Right renal cortex interstitium (tissue), 3 donors: ENCODE measurements around the gene DOCK6. TPM values are rescaled to one million over a fixed set of nuclear protein-coding genes. Genes with fewer than 3 reads are reported as not detected.

Experiments used
- DNase-seq, 3 donors: peaks; one replicate each; pipeline ENCODE4 v3.0.0-alpha.2; 2013; ENCODE audit warnings: low read depth in 3 of 3, low spot score in 2 of 3
- polyA plus RNA-seq, 3 donors: library from polyadenylated mRNA; unstranded; fragments of 120-200 nt; gene quantifications; one replicate each; pipeline ENCODE4 v1.2.1, GENCODE V29; 2013; ENCODE audit not compliant: insufficient read length in 3 of 3

DOCK6 gene
- polyA plus RNA-seq, 3 donors, result 34.4 to 37.8 (median 34.7) TPM

DNA sequence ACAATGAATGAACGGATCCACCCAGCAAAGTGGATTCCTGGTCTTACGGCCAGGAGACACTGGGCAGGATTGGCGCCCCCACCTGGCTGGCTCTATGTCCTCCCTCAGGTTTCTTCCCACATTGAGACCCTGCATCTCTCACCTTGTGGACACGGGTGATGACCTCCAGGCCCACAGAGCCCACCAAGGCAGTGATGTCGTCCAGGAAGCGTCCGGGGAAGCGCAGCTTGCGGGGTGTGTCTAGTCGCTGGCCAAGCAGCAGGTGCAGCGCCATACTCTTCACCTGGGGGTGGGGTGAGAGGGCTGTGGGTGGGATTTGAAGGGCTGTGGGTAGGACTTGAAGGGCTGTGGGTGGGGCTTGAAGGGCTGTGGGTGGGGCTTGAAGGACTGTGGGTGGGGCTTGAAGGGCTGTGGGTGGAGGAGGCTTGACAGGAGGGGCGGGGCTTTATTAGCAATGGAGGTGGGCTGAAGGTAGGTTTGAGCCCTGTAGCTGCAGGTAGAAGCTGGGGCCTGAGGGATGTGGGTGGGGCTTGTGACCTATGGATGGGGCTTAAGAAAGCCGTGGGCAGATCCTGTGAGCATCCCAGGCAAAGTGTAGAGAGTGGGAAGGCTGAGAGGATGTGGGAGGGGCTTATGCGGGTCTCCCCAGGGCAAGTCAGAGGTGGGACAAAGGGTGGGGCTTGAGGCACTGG is 35.0 kb downstream of the DOCK6 start:
- no peak for DNase-seq

DNA sequence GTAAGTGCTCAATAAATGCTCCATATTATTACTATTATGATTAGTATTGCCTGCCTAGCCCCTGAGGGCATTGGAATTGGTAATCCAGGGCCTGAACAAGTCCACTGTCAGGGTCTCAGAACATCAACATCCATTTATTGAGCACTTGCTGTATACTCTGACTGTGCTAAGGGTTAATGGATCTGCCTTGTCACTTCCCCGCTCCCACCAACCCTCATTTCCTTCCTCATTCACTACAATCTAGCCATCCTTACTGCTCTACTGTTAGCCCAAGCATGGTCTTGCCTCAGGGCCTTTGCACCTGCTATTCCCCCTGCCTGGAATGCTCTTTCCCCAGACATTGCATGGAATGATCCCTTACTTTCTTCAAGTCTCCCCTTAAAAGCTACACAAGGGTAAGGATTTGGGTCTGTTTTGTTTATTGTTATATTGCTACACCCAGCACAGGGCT is 35.6 kb downstream of the DOCK6 start:
- no peak for DNase-seq

- DNase-seq, result no peak
These were observed 36.5 kb downstream of the DOCK6 start for GRCh38 chr19:11225815-11226214.

- no peak for DNase-seq
These were observed 37.2 kb downstream of the DOCK6 start for GRCh38 chr19:11225172-11225571.

DNA sequence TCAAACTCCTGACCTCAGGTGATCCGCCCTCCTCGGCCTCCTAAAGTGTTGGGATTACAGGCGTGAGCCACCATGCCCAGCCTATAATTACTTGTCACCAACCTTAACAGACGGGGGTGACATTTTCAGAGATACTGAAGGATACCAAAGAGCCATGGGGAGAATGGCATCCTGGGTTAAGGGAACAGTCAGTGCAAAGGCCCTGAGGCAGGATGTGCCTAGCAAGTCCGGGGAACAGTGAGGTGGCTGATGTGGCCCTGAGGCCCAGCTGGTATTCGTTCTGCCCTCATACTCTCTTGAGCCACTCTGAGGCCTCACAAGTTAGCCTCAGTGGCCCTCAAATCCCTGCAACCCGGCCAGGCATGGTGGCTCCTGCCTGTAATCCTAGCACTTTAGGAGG is 37.9 kb downstream of the DOCK6 start:
- no peak for DNase-seq

DNA sequence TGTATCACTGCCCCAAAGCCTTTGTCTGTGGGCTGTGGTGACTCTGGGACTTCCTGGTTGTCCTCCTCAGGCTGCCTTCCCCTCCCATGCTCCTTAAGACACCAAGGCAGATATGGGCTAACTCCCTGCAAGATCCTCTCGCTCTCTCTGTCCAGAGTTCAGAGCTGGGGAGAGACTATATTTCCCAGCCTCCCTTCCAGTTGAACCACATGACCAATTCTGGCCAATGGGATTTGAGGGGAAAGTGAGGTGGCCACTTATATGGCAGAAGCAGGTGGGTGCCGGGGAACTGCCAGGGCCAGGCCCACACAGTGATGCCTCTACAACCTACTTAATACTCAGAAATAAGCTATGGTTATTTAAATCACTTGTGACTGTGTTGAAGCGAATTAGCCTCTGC is 39.1 kb downstream of the DOCK6 start:
- no peak for DNase-seq

- DNase-seq, result no peak
These were observed 41.2 kb downstream of the DOCK6 start for GRCh38 chr19:11221082-11221598.

- no peak for DNase-seq
These were observed 47.9 kb downstream of the DOCK6 start for GRCh38 chr19:11214387-11214786.

- DNase-seq, result no peak
These were observed 51.7 kb downstream of the DOCK6 start for GRCh38 chr19:11210656-11210928.

- no peak for DNase-seq
These were observed 52.3 kb downstream of the DOCK6 start for GRCh38 chr19:11209839-11210655.

GRCh38 chr19:11208561-11209471 is 53.5 kb downstream of the DOCK6 start:
- DNase-seq, result no peak

GRCh38 chr19:11205939-11206570 is 56.3 kb downstream of the DOCK6 start:
- DNase-seq, result no peak

GRCh38 chr19:11204943-11205349 is 57.4 kb downstream of the DOCK6 start:
- no peak for DNase-seq

DNA sequence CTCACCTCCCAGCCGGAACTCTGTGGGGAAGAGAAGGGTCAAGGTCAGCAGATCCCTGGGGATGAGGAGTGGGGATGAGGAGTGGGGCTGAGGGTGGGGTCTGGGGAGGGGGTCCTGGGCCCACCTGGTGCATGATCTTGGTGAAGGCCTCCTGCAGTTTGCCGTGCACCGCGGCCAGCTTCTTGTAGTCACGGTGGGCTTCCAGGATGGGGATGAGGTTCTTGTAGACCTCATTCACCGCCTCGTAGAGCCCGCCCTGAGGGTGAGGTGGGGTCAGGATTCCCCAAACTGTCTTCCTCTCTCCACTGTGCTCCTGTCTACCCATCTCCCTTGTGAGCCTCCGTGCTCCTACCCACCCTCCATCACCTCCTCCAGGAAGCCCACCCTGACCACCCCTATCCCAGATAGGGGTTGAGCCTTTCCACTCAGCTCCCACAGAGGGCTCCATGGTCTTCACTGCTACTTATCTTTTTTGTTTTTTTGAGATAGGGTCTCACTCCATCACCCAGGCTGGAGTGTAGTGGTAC is 58.2 kb downstream of the DOCK6 start:
- DNase-seq, result no peak

DNA sequence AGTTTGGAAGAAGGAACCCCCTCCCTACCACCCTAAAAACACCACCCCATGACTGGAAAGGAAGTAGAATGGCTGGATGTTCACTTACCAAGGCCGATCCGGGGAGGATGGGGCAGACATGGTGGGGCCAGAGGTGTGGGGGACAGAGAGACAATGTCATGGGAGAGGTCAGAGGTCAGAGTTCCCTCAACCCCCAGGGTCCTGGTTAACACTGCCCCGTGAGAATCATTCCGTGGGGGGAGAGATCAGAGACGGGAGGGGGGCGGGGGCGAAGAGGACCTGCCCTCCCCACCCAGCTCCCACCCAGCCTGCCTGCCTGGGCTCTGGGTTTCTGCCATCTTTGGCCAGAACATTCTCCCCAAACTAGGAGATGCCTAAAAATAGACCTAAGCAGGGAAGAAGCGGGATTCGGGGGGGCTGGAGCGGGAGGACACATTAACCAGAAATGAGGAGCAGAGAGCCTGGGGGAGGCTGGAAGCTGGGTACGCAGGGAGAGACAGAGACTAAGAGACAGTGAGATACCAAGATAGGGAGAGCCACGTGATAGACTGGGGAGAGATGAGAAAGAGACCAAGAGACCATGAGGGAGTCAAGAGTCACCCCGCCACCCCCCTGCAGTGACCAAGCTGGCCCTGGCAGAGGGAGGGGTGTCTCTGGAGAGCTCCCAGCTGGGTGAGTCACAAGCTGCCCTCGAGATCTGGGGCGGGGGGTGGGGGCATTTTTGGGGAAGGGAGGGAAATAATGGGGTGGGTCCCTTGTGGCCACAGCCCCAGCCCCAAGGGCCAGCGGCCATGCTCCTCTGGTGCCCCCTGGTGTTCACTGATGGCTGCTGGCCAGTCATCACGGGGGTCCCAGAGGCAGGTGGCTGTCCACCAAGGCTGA is 58.9 kb downstream of the DOCK6 start:
- DNase-seq, result peak in 1 of 3 donors; percentile 27

DNA sequence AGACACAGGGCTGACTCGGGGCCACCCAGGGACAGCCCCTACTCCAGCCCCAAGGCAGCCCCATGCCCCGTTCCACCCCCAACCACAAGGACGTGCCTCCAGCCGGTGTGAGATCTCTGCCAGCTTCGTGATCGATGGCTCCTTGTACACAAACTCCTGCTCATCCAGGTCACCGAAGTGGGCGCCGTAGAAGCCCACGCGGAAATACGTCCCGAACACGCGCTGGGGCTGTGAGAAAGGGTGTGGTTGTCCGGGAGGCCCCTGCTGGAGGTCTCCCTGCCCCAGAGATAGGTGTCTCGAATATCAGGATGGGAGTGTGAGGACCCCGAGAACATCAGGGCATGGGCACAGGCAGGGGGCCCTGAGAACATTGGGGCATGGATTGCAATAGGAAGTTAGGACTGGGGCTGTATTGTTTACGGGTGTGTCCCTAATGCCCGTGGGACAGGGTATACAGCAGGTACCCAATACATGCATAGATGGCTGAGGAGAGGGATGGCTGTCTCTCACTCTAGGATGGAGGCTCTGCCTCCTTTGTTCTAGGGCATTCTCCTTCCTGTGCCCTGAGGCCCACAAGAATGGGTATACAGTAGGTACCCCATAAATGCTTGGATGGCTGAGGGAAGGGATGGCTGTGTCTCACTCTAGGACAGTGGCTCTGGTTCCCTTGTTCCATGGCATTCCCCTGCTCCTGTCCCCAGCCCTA is 59.7 kb downstream of the DOCK6 start:
- no peak for DNase-seq

- no peak for DNase-seq
These were observed 60.5 kb downstream of the DOCK6 start for GRCh38 chr19:11201791-11202190.

DNA sequence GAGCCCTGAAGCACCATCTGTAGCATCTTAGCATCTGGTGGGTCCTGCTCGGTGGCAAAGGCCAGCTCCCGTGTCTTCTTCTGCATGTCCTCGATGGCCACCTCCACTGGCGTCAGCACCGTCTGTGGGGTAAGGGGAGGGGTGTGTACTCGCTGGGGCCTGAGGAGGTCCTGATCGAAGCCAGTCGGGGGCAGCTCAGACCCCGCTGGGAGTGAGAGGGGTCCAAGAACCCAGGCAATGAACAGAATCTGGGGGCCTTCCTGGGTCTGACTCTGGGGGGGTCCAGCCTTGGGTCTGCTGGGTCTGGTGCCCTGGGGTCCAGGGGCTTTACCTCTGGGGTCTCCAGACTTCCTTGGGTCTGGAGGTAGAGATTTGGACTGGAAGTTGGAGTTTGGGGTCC is 61.4 kb downstream of the DOCK6 start:
- DNase-seq, result no peak
